ENCODE results near the gene CHSY1.

GRCh38 chr15:101183226-101183930, 68.5 kb downstream of the CHSY1 start:
- TF ChIP-seq CTCF (IDR thresholded peaks at IDR 0.05) (no peak), POLR2A (IDR thresholded peaks at IDR 0.05) (no peak)
